ENCODE measurements around the gene LTC4S.
"Not testable (repeated sequence)": the region's sequence is repeated elsewhere in the genome, so short reads cannot be mapped to it uniquely, and the experiment has no call there.

LTC4S gene, protein sequence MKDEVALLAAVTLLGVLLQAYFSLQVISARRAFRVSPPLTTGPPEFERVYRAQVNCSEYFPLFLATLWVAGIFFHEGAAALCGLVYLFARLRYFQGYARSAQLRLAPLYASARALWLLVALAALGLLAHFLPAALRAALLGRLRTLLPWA

DNA sequence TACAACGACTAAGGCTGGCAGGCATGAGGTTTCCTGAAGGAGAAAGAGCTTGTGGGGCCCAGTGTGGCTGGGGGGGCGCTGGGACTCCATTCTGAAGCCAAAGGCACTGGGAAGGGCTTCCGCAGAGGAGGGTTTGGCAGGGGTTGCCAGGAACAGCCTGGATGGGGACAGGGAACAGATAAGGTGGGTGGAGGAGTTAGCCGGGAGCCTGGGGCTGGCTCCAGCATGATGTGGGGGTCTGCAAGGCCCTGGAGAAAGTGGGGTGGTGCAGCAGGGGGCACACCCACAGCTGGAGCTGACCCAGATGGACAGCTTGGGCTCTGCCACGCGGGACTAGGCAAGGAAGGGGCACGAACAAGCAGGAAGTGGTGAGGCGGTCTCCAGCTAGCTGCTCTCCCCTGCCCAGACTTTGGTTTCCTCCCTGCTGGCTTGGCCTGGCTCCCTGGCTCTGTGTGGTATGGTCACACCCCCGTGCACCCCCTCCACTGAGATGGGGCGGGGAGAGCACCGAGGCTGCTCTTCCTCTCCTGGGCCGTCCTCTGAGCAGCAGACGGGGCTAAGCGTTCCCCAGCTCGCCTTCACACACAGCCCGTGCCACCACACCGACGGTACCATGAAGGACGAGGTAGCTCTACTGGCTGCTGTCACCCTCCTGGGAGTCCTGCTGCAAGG, at the start of gene LTC4S:
LTC4S (plus strand) TSS at position 519 of the 672 bp plus-strand sequence; CDS start at position 614, 95 bp downstream.
- no peak for DNase-seq

GRCh38 chr5:179744106-179744505, 49.7 kb upstream of the LTC4S start:
- DNase-seq: not testable (repeated sequence)

GRCh38 chr5:179746872-179747271, 46.9 kb upstream of the LTC4S start:
- no peak for DNase-seq

DNA sequence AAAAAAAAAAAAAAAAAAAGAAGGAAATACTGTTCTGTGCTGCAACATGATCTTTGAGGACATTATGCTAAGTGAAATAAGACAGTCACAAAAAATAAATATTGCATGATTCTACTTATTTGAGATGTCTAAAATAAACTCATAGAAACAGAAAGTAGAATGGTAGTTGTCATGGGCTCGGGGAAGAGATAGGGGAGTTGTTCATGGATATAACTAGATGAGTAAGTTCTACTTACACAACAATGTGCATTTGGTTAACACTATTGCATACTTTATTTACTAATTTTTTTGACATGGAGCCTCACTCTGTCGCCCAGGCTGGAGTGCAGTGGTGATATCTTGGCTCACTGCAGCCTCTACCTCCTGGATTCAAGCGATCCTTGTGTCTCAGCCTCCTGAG, 46.0 kb upstream of the LTC4S start:
- DNase-seq: no peak

DNA sequence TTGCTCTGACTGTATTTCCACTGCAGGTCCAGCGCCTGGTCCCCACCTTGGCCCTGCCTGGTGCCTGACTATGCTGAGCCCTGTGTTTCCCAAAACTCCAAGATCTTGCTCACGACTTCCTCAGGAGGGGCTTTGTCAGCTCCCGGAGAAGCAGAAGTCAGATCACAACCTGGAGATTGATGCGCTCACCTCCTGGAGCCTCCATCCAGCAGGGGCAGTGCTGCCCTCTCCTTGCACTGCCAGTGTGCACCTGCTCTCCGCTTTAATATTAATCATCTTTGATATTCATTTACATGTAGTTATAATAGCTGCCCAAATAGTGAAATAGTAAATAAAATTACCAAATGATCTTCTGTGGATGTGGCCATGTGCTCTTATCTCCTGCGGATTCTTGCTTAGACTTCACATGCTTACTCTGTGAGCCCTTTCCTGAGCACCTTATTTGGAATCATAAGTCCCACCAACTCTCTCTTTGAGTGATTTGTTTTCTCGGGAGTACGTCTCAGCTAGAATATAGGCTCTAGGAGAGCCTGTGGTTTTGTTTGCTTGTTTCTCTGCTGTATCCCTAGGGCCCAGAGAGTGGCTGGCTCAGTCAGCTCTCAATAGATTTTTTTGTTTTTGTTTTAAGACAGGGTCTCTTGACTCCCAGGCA, 43.8 kb upstream of the LTC4S start:
- DNase-seq: no peak

DNA sequence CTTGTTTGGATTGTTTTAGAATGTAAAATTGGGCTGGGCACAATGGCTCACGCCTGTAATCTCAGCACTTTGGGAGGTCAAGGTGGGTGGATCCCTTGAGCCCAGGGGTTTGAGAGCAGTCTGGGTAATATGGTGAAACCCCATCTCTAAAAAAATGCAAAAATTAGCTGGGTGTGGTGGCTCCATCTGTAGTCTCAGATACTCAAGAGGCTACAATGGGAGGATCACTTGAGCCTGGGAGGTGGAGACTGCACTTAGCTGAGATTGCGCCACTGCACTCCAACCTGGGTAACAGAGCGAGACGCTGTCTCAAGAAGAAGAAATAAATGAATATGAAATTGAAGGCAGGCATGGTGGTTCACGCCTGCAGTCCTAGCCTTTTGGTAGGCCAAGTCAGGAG, 39.8 kb upstream of the LTC4S start:
- no peak for DNase-seq

DNA sequence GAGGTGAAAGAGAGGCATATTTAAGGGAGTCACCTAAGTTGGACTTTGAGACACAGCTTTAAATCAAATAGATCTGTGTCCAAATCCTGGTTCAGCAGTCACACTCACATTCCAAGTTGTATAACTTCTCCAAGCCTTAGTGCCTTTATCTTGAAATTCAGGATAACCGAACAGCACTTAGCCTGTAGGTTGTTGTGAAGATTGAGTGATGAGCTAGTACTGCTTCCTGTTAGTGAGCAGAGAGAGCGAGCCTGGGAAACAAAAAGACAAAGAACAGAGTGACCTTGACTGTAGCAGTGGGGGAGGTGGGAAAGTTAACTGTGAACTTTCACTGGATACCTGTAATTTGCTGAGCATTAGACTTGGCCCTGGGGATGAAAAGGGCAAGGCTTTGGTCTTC, 38.8 kb upstream of the LTC4S start:
- no peak for DNase-seq

GRCh38 chr5:179758955-179759354, 34.8 kb upstream of the LTC4S start:
- no peak for DNase-seq

GRCh38 chr5:179759581-179760551, 33.9 kb upstream of the LTC4S start:
- peak; percentile 16 to 45 for DNase-seq

- DNase-seq: peak; percentile 27 to 54
Measured at GRCh38 chr5:179762079-179762780, 31.6 kb upstream of the LTC4S start.

DNA sequence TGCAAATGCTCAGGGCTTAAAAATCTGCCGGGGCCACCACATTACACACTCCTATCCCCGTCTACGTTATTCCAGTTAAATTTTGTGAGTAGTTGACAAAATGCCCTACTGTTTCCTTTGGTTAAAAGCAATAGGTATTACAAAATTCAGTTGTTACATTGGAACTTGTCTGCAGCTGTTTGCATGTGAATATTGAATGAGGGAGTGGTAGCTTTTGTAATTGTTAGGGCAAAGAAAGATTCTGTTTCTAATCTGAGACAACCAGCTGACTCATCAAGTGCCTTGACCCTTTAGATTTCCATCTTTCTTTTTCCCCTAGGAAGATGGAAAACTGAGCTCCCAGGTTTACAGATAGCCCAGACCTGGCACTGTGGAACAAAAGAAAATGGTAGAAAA, 31.0 kb upstream of the LTC4S start:
- no peak for DNase-seq

DNA sequence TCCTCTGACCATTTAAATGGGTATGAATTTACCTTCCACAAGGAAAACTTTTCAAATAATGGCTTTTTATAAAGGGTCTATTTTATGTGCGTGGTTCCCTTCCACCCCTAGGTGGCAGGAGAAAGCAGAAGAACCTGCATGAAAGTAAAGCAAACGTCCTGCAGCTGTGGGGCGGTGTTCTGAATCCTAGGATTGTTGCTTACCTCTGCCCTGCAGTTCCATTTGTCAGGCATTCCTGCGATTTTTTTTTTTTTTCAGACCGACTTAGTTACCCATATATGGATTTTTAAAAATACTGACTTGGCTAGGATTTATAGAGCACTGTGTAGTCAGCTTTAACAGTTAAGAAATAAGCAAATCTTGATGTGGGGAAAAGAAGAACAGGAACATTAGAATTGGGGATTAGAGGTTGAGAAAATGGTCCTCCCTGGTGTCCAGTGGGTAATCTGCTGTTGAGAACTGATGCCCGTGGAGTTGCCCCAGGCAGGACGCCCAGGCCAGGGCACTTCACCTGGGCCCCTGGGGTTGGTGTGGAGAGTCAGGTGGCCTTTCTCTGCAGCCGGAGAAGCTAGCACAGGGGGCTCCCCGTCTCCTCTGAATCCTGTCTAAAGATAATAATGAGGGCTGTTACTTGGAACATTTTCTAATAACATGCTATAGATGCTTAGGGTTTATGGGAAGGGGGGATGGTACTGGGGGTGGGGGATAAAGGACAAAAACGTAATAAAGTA, 30.4 kb upstream of the LTC4S start:
- peak; percentile 64 to 69 for DNase-seq

GRCh38 chr5:179764056-179764455, 29.7 kb upstream of the LTC4S start:
- no peak for DNase-seq

GRCh38 chr5:179765400-179765799, 28.4 kb upstream of the LTC4S start:
- no peak for DNase-seq

DNA sequence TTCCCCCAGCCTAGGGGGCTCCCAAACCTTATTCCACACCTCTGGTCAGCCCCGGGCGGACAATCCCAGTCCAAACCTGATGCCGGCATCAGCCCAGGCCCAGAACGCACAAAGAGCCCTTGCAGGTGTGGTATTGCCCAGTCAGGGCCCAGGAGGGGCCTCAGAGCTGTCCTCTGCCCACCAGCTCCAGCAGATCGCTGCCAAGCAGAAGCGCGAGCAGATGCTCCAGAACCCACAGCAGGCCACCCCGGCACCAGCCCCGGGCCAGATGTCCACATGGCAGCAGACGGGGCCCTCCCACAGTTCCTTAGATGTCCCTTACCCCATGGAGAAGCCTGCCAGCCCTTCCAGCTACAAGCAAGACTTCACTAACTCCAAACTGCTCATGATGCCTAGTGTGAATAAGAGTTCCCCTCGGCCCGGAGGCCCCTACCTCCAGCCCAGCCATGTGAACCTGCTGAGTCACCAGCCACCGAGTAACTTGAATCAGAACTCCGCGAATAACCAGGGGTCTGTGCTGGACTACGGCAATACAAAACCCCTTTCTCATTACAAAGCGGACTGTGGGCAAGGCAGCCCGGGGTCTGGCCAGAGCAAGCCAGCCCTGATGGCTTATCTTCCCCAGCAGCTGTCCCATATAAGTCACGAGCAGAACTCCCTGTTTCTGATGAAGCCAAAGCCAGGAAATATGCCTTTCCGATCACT, 27.6 kb upstream of the LTC4S start:
- no peak for DNase-seq

GRCh38 chr5:179766726-179767455, 26.9 kb upstream of the LTC4S start:
- DNase-seq: no peak

DNA sequence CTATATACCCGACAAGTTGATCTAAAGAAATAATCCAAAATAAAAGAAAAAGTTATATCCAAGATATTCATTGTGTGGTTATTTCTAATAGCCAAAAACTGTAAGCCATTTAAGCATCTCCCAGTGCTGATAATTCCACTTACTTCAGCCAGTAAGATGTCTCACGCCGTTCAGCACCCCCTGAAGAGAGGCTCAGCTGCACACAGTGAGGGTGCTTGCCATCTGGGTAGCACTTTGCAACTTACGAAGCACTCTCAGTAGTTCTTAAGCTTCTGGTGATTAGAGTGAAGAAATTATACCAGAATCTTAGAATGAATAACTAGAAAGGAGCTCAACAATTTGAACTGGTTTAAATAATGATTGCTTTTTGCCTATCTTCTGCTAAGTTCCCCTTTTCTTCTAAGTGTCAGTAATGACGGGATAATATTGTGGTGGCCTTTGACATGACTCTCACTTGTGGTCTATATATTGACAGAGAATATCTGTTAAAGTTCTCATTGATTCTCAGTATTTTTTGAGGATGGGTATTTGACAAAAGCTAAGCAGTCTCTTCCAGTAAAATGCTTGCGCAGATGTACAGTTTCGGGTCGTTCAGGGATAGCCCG, 26.2 kb upstream of the LTC4S start:
- DNase-seq: no peak

DNA sequence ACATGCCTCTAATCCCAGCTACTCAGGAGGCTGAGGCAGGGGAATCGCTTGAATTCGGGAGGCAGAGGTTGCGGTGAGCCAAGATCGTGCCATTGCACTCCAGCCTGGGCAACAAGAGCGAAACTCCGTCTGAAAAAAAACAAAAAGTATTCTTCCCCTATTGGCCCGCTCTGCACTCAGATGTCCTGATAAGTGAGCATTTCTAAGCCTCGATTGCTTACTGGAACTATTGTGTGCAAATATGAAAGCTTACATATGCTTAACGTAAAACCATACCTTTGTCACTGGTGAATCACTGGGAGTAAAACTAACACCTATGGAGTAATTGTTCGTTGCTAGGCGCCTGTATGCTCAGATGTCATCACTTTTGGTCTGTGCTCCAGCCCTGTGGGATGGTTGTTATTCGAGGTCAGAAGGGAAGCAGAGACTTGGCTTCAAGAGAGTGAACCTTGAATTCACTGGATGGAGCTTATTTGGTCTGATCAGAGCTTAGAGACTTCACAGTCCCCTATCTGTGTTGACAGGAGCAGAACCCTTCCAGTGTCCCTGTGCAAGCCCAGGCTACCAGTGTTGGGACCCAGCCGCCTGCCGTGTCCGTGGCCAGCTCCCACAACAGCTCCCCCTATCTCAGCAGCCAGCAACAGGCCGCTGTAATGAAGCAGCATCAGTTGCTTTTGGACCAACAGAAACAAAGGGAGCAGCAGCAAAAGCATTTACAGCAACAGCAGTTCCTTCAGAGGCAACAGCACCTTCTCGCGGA, 25.3 kb upstream of the LTC4S start:
- no peak for DNase-seq

GRCh38 chr5:179769271-179769670, 24.5 kb upstream of the LTC4S start:
- no peak for DNase-seq

Data from SHP77 (cell line).